GM21515 (cell line): Measurements from ENCODE around the gene PLXNC1.
"Not testable (repeated sequence)": the region's sequence is repeated elsewhere in the genome, so short reads cannot be mapped to it uniquely, and the experiment has no call there.

Experiments used
- ATAC-seq: cut with Tn5 transposase; IDR thresholded peaks from one replicate; pipeline ENCODE4 v1.9.1; 2021; ENCODE audit not compliant: unreplicated experiment

Gene PLXNC1

DNA sequence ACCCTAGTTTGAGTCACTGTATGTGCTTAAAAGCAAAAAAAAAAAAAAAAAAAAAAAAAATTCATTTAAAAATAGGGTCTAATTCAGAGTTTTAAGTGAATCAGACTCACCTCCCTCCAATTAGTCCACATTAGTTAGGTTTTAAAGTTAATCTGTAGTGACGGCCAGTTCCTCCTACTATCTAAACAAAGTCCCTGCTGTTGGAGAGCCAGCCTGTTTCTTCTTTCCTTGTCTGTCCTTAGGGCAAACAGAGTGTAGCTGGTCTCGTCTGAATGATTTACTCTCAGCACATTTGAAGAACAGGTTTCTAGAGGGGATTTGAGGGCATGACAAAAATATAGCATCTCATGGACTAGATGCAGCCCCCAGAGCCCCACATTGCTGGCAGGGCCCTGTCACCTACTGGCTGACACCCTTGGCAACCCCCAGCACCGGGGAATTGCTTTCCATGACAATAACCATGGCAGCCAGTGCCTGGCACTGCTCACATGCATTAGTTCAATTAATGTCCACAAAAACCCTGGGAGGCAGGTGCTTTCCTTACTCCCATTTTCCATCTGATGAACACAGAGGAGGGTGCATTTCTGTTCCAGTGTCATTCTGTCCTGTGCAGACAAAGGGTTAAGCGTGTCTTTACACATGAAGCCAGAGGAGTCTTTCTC is 138.3 kb downstream of the PLXNC1 start:
- ATAC-seq, result no peak

DNA sequence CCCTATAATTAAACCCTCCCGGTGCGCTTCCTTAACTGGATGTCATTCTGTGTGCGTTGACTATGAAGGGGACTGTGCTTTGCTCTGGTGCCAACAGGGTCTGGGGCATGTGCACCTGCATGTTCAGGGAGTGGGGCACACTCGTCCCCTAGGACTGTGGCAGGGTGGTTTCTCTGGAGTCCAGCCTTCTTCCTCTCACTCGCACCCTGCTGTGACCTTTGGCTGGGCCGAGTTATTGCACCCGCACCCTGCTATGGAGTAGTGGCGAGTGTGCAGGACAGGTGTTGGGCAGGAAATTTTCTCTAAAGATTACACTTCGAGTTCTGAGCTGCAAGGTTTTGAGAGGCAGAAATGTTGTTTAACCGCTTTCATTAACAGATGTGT is 138.9 kb downstream of the PLXNC1 start:
- no peak for ATAC-seq

DNA sequence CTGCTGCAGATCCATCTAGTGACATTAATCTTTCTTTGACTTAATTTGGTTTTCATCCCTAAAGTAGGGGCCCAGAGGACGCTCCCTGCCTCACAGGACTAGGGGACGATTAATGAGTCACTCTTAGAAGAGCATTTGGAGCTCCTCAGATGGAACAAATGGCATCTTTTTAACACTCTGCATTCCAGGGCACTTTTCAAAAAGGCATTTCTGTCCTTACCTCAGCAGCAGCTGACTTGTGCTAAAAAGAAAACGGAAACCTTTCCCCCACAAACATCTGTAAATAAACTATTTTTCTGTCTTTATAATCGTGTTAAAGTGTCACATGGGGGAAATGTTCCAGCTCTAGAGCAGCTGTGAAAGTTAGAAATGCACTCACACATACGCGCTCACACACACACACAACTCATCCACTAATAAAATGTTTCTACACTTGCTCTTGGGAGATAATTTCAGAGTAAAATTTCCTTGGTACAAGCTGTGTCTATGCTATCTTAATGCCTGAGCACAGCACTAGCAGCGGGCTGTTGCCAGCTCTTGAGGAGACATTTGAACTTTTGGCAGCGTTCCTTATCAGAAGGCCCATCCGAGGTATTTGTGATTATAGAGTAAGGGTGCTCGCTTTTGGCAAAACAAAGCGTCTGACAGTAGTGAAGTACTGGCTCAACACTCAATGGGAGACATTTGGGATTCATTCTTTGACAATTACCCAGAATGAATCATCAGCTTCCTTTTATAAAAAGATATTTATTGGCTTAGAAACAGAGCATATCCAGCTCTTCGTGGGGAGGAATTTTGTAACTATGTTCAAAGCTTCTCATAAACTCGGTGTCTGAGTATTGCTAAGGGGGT is 141.3 kb downstream of the PLXNC1 start:
- ATAC-seq, result no peak

DNA sequence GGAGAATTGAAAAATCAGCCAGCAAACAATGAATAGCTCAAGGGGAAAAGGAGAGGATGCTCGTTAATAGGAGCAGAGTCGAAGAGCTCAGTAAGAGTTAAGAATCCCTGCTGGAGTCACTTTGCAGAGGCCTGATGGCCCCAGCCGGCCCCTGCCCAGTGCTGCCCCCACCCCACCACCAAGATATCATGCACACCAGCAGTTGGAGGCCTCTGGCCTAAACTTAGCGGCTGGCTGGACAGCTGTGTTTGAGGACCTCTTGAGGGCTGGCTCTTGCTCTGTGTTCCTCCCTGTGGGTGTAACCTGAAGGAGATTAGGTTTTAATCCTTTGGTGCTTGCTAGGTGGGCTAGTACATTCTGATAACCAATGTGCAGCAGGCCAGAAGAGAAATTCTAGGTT is 142.0 kb downstream of the PLXNC1 start:
- ATAC-seq, result no peak

DNA sequence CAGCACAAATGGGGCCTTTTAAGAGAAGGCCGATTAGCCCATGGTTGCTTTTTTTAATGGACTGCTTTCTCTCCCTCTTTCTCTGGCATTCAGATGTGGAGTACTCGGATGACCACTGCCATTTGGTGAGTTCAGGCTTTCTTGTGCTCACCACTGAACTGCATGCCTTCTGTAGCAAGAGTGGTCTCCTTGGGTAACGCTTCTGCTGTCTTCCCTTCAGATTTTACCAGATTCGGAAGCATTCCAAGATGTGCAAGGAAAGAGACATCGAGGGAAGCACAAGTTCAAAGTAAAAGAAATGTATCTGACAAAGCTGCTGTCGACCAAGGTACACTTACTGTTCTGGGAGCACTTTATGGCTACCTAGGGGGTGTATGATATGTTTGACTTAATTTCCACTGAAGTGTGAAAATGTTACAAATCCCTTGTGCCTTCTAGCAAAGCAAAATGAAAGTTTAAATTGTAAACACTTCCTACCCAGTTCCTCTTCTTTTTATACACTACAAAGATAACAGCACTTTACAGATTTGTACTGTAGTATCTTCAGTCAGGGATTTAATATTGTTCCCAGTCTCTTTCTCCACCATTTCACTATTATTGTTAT is 148.8 kb downstream of the PLXNC1 start:
- no peak for ATAC-seq

DNA sequence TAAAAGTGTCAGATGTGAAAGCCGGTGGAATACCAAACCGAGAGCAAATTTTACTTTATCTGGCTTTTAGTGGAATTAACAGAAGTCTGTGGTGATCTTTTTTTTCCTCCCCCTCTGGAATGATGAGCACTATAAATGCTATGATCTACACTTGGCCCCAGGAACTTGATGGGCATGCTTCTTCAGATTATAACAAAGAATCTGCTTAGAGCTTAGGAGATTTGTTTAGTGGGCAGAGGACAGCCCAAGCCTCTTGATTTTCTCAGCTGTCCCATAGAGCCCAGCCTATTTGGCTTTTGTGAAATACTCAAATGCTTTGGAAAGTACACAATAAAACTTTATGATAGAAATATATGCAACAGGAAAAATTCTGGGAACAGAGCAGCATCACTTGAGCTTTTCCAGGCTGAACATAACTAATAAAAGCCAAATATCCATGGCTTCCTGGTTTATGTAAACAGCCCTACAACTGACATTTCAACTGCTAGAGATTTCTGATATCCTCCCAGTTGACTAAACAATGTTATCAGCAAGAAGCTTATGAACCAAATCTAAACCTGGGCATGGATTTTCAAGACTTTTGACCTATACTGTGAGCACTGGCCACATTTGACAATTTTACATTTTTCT is 149.6 kb downstream of the PLXNC1 start:
- ATAC-seq, result no peak

DNA sequence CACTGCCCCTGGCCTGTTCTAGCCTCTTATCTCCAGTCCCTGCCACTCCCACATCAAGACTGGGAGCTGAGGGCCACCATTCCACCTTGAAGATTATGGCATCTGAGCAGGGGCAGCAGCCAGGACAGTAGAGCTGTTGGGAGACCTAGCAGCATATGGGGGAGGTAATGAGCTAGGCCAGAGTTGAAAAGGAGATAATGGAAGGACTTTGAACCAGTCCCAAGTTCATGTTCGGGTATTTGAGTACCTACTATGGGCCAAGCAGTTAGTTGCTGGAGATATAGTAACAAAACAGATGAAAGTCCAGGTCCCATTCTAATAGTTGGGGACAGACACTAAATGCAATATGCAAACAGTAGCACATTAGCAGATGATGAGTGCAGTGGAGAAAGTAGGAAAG is 151.5 kb downstream of the PLXNC1 start:
- no peak for ATAC-seq

DNA sequence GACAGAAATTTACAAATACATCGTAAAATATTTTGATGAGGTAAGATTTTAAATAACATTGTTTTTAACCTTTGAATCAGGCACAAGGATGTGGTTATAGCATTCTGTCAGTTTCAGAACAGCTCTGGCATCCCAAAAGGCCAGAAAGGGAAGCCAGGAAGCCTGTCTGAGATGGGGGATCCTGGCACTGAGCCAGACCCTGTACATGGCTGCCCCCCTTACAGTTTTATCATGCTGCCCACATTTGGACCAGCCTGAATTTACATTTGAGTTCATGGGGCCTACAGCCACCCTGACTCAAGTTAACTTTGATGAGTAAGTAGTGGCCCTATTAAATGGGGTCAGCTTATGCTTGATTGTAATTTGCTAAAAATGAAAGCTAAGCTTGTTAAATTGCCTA is 155.6 kb downstream of the PLXNC1 start:
- no peak for ATAC-seq

DNA sequence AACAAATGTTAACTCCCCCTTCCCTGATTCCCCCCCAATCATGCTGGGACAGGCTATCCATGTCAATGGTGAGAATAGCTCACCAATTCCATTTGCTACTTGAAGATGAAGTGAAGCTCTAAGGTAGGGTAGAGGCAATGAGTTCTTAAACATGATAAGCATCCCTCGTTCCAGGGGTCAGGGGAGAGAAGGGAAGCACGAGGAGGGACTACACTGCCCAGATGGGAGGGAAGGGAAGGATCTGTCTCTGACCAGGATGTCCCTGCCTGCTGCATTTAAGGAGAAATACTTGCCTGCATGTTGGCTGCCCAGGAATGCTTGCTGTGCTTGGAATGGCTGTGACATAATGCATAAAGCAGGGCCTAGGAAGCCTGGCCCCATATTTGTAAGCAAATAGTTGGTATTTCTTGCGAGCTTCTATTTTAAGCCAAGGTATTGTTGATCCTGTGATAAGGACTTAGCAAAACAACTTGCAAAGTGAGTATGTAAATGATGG is 156.2 kb downstream of the PLXNC1 start:
- ATAC-seq, result no peak

DNA sequence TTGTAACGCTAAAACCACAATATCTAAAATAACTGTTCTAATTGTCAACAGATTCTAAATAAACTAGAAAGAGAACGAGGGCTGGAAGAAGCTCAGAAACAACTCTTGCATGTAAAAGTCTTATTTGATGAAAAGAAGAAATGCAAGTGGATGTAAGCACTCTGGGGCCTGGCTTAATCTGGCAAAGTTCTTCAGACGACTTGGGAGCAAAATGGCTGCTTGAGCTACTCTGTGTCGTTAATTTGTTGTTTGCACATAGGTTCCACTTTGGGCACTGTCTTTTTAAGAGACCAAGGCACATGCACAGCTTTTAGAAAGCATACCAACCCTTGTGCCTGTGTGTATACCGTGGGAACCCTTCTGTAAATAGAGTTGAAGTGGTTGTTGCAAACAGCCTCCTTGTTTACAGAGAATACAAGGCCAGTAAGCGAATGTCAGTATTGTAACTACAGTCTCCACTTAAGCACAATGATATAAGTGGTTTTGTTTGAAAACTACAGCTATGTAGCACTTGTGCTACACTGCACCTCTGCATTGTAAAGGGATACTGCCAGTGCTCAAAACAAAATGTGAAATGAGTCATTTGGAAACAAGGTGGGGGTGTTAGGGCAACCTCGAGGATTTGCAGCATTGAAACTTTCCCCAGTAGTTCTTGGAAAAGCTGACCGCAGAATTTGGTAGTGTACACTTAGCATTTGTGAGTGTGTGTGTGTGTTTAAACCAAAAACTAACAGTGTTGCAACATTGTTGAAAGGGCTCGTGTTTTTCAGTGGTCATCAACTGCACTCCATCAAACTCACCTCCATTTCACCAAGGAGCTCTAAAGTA is 157.0 kb downstream of the PLXNC1 start:
- ATAC-seq, result no peak

DNA sequence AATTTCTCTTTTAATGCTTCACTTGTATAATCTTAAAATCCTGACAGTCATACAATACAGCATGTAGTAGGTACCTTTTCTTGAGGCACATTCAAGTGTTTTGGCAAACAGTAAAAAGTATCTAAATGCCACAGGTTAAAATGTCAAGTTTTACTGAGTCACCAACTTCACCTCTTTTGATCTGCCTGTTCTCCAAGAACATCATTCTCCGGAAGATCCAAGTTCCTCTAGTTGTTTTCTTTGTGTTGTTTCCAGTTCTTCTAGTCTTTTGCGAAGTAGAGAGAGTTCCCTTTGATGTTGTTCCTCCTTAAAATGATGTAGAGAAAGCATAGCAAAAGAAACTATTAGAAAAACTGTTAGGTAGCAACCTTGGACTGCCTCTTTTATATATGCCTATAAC is 160.2 kb downstream of the PLXNC1 start:
- ATAC-seq, result no peak

DNA sequence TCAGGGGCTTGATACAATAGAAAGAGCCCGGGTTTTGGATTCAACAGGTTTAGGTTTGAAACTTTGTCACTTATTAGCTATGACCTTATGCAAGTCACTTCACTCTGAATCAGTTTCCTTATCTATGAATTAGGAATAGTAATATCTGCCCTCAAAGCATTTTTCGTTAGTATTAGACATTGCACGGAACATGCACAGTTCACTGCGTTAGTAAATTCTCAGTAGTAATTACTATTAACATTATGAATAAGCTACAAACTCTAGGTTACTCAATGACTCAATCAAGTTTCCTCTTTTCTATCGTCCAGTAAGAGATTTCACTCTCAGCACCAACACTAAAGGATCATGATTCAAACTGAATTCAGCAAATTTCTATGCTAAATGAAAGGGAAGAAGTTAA is 161.0 kb downstream of the PLXNC1 start:
- ATAC-seq, result peak; percentile 61

DNA sequence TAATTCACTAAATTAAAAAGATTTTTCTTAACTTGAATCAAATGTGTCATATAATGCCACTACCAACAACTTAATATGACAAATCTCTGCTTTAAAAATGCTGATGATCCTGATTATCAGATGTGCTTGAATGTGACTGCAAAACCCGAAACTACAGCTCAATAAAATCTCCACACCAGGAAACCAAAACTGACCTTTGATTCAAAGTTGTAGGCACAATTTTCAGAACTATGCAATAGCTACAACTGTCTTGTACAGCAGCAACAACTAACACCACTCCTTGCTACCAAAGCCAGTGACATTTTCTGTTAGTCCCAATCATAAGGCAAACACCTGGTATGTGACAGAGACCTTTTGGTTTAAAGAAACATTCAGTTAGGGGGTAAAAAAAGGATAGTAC is 164.0 kb downstream of the PLXNC1 start:
- ATAC-seq, result no peak

DNA sequence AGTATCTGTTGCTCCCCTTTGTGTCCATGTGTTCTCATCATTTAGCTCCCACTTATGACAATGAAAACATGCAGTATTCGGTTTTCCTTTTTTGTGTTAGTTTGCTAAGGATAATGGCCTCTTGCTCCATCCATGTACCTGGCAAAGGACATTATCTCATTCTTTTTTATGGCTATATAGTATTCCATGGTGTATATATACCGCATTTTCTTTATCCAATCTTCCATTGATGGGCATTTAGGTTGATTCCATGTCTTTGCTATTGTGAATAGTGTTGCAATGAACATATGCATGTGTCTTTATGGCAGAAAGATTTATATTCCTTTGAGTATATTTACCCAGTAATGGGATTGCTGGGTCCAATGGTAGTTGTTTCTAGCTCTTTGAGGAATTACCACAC is 168.2 kb downstream of the PLXNC1 start:
- ATAC-seq, result not testable (repeated sequence)

DNA sequence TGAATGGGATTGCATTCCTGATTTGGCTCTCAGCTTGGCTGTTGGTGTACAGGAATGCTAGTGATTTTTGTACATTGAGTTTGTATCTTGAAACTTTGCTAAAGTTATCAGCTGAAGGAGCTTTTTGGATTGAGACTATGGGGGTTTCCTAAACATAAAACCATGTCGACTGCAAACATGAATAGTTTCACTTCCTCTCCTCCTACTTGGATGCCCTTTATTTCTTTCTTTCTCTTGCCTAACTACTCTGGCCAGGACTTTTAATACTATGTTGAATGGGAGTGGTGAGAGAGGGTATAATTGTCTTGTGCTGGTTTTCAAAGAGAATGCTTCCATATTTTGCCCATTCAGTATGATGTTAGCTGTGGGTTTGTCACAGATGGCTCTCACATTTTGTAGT is 169.8 kb downstream of the PLXNC1 start:
- ATAC-seq, result peak; percentile 76

DNA sequence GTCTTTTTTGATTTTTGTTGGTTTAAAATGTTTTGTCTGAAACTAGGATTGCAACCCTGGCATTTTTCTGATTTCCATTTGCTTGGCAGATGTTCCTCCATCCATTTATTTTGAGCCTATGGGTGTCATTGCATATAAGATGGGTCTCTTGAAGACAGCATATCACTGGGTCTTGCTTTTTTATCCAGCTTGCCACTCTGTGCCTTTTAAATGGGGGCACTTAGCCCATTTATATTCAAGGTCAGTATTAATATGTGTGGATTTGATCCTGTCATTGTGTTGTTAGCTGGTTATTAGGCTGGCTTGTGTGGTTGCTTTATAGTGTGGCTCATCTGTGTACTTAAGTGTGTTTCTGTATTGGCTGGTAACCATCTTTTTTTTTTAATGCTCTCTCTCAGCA is 171.7 kb downstream of the PLXNC1 start:
- ATAC-seq, result no peak

DNA sequence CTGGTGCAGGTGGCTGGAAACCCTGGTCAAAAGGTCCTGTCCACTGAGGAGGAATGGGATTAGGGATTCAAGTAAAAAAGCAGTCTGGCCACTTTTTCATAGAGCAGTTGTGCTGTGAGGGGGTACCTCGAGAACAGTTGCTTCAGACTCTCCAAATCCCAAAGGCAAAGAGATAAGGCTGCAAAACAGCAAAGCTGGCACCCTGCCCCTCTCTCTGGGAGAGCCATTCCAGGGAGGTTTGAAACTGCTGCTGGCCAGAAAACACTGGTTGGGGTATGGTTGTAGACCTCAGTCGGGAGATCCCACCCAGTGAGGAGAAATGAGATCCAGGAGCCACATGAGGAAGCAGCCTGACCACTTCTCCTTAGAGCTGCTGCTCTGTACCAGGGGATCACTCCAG is 174.0 kb downstream of the PLXNC1 start:
- ATAC-seq, result no peak

DNA sequence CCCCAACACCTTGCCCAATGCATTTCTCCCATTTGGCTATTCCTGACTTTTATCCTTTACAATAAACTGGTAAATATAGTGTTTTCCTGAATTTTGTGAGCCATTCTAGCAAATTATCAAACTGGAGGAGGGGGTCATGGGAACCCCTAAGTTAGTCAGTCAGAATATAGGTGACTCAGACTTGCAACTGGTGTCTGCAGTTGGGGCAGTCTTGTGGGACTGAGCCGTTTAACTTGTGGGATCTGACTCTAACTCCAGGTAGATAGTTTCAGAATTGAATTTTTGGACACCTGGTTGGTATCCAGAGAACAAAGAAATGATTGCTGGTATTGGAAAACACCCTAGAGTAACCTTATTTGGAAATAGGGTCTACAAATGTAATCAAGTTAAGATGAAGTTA is 177.9 kb downstream of the PLXNC1 start:
- no peak for ATAC-seq

DNA sequence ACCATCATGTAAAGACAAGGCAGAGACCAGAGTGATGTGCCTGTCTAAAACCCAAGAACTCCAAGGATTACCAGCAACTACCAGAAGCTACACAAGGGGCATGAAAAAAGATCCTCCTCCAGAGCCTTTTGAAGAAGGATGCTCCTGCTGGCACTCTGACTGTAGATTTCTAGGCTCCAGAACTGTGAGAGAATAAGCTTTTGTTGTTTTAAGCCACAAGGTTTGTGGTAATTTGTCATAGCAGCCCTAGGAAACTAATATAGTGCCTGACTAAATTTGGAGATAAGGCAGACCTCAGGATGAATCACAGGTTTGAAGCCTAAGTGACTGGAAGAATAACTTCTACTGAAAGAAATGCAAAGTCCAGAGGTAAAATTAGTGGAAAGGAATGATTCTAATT is 178.3 kb downstream of the PLXNC1 start:
- ATAC-seq, result no peak

DNA sequence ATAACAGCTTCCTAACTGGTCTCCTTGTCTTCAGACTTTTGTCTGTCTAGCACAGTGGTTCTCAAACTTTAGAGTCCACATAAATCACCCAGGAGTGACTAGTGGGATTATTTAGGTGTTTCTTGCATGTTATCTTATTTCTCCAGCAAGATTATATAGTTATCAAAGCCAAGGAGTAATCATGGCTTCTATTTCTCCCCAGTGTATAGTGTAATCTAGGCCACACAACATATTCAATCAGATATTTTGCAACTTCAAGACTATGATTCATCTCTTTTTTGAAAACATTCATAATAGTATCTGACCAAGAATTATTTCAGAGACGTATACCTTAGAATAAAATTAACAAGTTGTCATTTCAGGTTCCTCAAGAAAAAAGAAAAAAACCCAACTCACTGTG is 179.4 kb downstream of the PLXNC1 start:
- ATAC-seq, result no peak

DNA sequence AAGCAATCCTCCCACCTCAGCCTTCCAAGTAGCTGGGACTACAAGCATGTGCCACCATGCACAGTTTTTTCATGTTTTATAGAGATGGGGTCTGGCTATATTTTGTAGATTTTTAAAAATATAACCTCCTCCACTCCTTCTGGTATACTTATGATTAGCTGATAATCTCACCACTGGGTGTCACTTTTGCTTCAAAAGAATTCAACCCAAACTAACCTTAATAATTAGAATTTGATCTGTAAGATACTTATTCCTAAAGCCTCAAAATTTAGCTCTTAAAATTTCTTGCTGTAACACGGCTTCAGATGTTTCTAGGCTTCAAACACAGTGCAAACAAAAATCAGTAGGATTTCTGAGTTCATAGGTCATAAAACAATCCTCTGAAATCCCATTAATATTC is 181.0 kb downstream of the PLXNC1 start:
- no peak for ATAC-seq
